Glutamatergic neuron (in vitro differentiated cells): ENCODE measurements around the gene PRRG4. TPM values are rescaled to one million over a fixed set of nuclear protein-coding genes. Genes with fewer than 3 reads are reported as not detected.

Experiments
- DNase-seq: peaks from one replicate; pipeline ENCODE4 v3.0.0; 2022
- H3K27ac Mint-ChIP-seq: one replicate; pipeline ENCODE4 v1.8.0; 2020; ENCODE audit warnings: mild to moderate bottlenecking, mixed read lengths, inconsistent platforms; ENCODE audit not compliant: unreplicated experiment
- H3K27me3 Mint-ChIP-seq: one replicate; pipeline ENCODE4 v1.8.0; 2020; ENCODE audit warnings: mild to moderate bottlenecking, moderate library complexity, mixed read lengths, inconsistent platforms; ENCODE audit not compliant: unreplicated experiment
- H3K36me3 Mint-ChIP-seq: one replicate; pipeline ENCODE4 v1.8.0; 2020; ENCODE audit warnings: mild to moderate bottlenecking, mixed read lengths, inconsistent platforms; ENCODE audit not compliant: unreplicated experiment
- H3K4me1 Mint-ChIP-seq: one replicate; pipeline ENCODE4 v1.8.0; 2020; ENCODE audit warnings: mild to moderate bottlenecking, low read depth, mixed read lengths, inconsistent platforms; ENCODE audit not compliant: unreplicated experiment
- H3K4me3 Mint-ChIP-seq: one replicate; pipeline ENCODE4 v1.8.0; 2020; ENCODE audit warnings: mild to moderate bottlenecking, mixed read lengths, inconsistent platforms; ENCODE audit not compliant: unreplicated experiment
- H3K9me3 Mint-ChIP-seq: one replicate; pipeline ENCODE4 v1.8.0; 2020; ENCODE audit warnings: mild to moderate bottlenecking, moderate library complexity, mixed read lengths, inconsistent platforms; ENCODE audit not compliant: unreplicated experiment
- CTCF ChIP-seq: fragments of 200-600 bp; sonication (generic); IDR thresholded peaks from one replicate; pipeline ENCODE4 v1.5.0; 2021; ENCODE audit not compliant: partially characterized antibody, unreplicated experiment
- total RNA-seq: library from RNA; stranded (reverse); fragmentation: NEBNext Ultra II Directional; extraction: Animal tissue kit (Norgen Biotek cat#: 25700); gene quantifications from one replicate; pipeline ENCODE4 v1.2.1, GENCODE V29; 2021; ENCODE audit not compliant: unreplicated experiment

PRRG4 gene
- total RNA-seq, 1 donor from 2014 or later: 0.10 TPM

- peak overlapping the region; percentile 95 for H3K4me3 Mint-ChIP-seq
- no peaks in the 10 kb centered on the region for H3K36me3 Mint-ChIP-seq
- peaks cover 14% of the 10 kb centered on the region for H3K4me1 Mint-ChIP-seq
- H3K9me3 Mint-ChIP-seq: peaks cover 25% of the 10 kb centered on the region
- DNase-seq: no peak
- H3K27me3 Mint-ChIP-seq: peaks cover 18% of the 10 kb centered on the region
- peak overlapping the region; percentile 98 for H3K27ac Mint-ChIP-seq
- TF ChIP-seq CTCF: no peak
Measured at GRCh38 chr11:32891657-32892354, 62.1 kb downstream of the PRRG4 start.

- Mint-ChIP-seq H3K4me3 (peak within 1 kb of the TSS; percentile 95), H3K4me1 (peaks cover 16% of the 10 kb centered on the region), H3K27me3 (peaks cover 20% of the 10 kb centered on the region), H3K27ac (peak within 1 kb of the TSS; percentile 100), H3K36me3 (no peaks in the 10 kb centered on the region), H3K9me3 (peaks cover 25% of the 10 kb centered on the region)
- TF ChIP-seq CTCF: no peak
- DNase-seq: peak; percentile 80
Measured at GRCh38 chr11:32892355-32893092, 62.8 kb downstream of the PRRG4 start, which contains the start of gene QSER1. Gene QSER1 (plus strand): TSS chr11:32892811. CDS start chr11:32893126, 315 bp downstream.

- Mint-ChIP-seq H3K27ac (no peak overlapping the region), H3K27me3 (peaks cover 22% of the 10 kb centered on the region), H3K4me1 (peaks cover 20% of the 10 kb centered on the region), H3K4me3 (no peak overlapping the region), H3K36me3 (no peaks in the 10 kb centered on the region), H3K9me3 (peaks cover 25% of the 10 kb centered on the region)
- no peak for TF ChIP-seq CTCF
- no peak for DNase-seq
Measured at GRCh38 chr11:32893093-32893342, 63.3 kb downstream of the PRRG4 start.

GRCh38 chr11:32893343-32894148 lies 63.8 kb downstream of the PRRG4 start:
- H3K9me3 Mint-ChIP-seq: peaks cover 25% of the 10 kb centered on the region
- H3K4me3 Mint-ChIP-seq: peak overlapping the region; percentile 94
- peak; percentile 86 for DNase-seq
- H3K36me3 Mint-ChIP-seq: no peaks in the 10 kb centered on the region
- H3K27ac Mint-ChIP-seq: peak overlapping the region; percentile 100
- peaks cover 22% of the 10 kb centered on the region for H3K27me3 Mint-ChIP-seq
- H3K4me1 Mint-ChIP-seq: peaks cover 21% of the 10 kb centered on the region
- peak; percentile 31 for TF ChIP-seq CTCF
